Fibroblast of peridontal ligament (primary cell): ENCODE data around the gene PIGC.

ENCODE experiments used
- DNase-seq: peaks from one replicate; pipeline ENCODE4 v3.0.0-alpha.2; 2010; ENCODE audit errors: extremely low read depth

PIGC gene

GRCh38 chr1:172430128-172430454 lies 13.8 kb downstream of the PIGC start:
- no peak for DNase-seq

DNA sequence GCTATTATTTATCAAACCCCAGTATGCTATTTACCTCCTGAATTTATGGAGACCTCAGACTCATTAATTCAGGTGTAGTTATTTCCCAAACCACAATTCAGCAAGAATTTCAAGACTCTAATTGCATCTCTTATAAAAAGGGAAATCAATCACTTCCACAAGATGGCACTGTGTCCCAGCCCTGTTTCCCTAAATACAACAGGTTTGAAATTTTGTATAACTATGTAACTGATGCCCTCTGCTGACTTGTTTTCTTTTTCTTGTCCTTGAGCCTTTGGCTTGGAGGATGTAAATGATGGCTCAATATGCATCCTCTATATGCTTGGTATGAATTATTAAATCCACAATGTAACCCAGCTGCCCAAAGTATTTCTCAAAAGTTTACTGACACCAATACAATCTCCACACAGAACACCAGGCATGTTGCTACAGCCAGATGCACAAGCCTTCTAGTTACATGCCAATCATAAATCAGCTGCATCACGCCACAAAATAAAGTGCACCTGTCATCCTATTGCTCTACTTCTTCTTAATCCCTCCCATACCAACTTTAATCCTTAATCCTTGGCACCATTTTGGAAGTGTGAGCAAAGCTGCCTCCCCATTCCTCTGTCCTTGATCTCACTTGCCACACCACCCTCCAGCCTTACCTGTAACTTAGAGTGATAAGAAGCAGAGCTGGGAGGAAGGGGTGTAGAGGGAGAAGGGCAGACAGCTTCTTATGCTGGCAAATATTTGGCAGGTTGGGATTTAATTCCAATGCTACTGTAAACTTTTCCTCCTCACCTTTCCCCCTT lies 14.3 kb downstream of the PIGC start:
- DNase-seq: peak; percentile 90

DNA sequence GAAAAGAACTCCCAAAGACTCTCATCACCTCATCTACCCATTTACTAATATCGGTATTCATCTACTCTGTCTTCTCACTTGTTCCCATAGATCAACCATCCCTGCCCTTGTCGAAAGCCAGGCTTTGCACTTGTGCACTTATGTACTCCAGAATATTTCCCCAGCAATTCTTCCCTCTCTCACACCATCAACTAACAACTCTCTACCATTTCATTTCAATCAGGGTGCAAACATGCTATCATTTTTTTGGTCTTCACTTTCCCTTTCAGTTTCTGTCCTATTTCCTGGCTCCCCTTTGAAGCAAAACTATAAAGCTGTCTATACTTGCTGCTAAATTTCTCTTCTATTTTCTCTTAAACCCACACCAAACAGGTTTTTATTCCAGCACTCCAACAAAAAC lies 16.7 kb downstream of the PIGC start:
- DNase-seq: no peak

DNA sequence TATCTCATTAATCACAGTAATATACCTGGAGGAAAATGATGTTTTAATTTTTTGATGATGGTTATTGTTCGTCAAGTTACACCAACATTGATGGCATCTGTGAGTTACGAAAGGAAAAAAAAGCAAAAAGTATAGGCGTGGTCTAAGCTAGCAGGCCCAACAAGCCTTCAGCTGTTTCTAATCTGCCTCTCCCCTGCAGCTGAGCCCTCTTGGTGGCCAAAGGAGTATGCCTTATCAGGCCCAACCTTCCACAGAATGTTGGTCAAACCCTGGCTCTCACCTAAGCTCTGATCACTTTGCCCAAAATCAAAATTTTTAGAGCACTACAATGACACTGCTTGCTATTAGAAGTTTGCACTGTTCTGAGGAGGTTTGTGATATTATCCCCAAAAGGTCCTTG lies 18.5 kb downstream of the PIGC start:
- DNase-seq: no peak

GRCh38 chr1:172423336-172423735 lies 20.5 kb downstream of the PIGC start:
- no peak for DNase-seq

- no peak for DNase-seq
Observed at GRCh38 chr1:172421974-172422604, 21.8 kb downstream of the PIGC start.

DNA sequence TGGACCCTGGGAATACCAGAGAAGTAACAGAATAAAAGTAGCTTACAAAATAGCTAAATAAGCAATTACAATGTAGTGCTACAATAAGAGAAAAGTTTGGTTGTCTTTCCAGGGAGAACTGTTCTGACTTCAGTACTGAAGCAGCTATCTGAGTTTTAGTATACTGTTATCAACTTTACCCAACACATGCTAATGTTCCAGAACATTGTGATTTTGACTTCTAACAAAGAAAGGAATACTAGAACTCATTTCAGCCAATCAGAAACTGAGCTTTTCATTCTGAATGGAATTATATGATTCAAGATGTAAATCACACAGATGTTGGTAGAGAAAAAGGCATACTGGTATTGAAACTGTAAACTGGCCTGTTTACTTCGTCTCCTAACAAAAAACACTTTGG lies 23.5 kb downstream of the PIGC start, which contains the start of gene C1orf105:
Gene C1orf105 (plus strand): TSS at position 301 of the 400 bp plus-strand sequence. CDS start 201 bp downstream, outside the sequence.
- DNase-seq: no peak

DNA sequence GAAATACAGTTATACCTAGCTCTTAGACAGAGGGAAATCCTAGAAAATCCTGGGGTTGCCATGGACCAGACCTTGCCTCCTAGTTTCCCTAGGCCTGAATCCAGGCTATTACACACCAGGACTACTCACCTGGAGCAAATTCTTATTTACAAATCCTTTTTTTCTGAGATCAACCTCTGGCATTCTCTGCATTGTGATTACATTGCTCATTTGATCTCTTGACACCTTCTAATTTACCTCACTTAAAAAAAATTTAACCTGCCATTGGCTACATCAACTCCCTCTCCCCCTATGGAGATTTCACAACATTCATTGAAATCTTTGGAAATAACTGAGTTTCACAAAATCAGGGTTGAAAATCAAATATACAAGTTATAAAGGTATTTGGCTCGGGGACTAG lies 26.3 kb downstream of the PIGC start:
- no peak for DNase-seq

DNA sequence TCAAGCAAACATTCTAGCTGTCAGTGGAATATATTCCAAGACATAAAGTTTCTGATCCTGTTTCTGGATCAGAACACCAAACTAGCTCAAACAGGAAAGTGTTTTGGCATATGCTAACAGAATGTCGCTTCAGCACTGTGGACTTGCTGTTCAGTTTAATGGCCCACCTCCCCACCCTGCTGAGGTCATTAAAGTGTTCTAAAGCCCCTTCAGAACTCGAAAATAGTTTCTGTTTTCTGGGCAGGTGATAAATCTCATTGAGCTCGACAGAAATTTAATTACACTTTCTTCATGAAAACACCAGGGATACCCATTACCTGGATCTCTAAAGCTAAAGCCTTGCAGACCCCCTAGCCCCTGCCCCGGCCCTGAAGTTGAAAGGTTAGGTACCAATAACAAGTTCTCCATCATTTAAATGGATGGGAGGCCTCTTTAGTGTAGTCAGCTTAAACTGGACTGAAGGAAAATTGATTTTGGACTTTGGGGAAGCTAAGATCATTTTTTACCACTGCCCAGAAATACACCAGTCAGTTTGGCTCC lies 27.3 kb downstream of the PIGC start:
- DNase-seq: no peak

GRCh38 chr1:172414331-172414730 lies 29.5 kb downstream of the PIGC start:
- DNase-seq: peak; percentile 57

GRCh38 chr1:172411791-172412338 lies 32.0 kb downstream of the PIGC start:
- no peak for DNase-seq

DNA sequence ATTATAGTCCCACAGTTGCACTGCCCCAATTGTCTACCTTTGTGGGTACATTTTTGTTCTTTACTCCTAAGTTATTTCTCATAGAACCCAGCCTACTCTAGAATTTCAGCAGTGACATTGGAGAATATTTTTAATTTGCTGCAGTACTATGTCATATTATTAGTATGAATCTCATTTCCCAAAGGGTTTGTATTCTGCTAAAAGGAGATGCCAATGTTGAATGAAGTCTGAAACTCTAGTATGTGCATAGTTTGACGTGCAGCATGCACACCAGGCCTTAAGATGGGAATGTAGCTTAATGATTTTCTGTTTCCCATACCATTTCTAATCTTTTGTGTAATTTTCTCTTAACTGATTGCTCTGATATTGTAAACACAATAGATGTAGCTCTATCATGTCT lies 33.8 kb downstream of the PIGC start:
- DNase-seq: no peak

GRCh38 chr1:172408958-172409357 lies 34.9 kb downstream of the PIGC start:
- DNase-seq: peak; percentile 79

- DNase-seq: no peak
Observed at GRCh38 chr1:172406968-172407367, 36.9 kb downstream of the PIGC start.

- no peak for DNase-seq
Observed at GRCh38 chr1:172405912-172406311, 38.0 kb downstream of the PIGC start.

DNA sequence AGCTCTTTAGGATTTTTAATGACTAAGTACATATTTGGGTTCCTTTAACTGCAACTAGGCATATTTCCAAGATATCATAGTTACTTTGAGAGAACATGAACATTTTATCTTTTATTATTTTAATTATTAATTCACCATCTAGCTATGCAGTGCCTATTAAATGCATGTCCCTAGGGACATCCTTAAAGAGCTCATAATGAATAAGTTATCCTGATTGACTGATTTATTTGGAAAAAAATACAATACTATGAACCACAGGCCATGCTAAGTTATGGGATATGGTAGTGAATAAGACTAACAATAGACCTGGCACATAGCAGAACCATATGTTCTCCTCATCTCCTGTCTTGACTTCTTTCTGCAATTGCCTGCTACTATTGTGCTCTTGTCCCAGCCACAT lies 39.7 kb downstream of the PIGC start:
- no peak for DNase-seq

- DNase-seq: no peak
Observed at GRCh38 chr1:172402878-172403569, 40.8 kb downstream of the PIGC start.

DNA sequence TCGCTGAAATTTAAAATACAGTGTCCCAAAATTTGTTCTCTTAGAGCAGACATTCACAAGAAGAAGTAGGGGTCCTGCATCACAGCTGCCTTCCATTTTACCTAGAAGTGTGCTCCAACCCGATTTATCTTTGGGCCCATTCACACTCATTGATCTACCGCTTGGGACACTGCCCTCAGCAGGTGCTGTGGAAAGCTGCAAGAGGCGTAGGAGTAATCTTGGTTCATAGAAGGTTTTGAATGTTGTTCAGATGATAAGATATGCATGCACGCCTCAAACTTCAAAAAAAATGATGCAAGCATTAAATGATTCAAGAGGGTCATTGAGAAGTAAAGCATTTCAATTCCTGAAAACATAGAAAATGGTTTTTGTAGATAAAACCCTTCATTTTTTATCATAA lies 42.0 kb downstream of the PIGC start:
- DNase-seq: no peak

DNA sequence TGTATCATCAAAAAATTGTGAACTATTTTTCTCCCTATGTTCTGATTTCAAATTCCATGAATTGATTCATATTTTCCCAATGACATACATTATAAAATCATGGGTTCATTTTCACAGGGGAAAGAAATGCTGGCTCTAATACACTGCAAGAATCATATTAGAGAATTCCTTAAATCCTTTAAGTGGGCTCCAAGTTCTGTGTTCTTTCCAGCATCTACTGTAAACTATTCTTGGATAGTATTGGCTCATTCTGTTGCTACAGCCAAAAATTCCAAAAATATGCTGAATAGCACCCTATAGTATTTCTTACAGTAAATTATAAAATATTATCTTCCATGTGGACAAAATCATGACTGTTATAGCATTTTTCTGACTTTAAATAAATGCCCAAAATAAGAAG lies 42.4 kb downstream of the PIGC start:
- peak; percentile 20 for DNase-seq

- no peak for DNase-seq
Observed at GRCh38 chr1:172400722-172401105, 43.2 kb downstream of the PIGC start.

DNA sequence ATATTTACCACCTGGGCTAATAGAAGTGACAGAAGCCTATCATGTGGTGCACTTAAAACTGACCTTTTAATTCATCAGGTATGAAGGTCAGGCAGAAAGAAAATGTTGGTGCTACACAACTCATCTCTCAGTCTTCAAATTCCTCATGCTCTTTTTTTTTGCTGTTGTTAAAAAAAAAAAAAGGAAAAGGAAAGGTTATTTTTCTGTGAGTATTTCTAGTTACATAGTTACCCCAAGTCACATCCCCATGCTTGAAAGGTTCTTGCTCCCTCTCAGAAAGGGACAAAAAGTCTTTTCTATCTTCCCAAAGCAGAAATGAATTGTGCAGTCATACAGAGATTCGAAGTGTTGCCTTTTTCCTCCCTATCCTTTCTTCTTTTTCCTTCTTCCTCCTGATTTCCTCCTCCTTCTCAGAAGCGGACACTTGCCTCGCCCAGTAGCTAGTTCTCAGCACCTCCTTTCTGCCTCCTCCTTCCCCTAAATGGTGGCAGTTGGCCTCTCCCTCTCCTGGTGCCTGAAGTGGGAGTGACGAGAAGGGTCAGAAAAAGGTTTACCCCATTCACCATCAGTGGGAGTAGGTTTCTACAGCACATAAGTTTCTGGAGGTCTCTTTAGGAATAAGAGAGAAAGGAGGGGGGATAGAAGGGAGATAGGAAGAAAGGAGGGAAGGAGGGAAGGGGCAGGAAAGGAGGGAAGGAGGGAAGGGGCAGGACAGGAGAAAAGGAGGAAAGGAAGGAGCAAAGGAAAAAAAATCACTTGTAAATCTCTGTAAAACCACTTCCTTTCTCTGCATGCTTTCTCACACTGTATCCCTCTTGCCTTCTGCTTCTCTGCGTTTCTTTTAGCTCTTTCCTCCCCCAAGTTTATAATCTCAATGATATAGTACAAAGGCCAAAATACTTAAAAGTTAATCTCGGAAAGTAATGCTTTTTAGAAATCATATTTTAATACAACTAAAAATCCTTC lies 43.8 kb downstream of the PIGC start:
- DNase-seq: no peak
